HG03571 (cell line): ENCODE results near the gene FBH1.

Source experiments
- ATAC-seq: cut with Tn5 transposase; IDR thresholded peaks from one replicate; pipeline ENCODE4 v1.9.1; 2021; ENCODE audit not compliant: unreplicated experiment

The FBH1 gene

DNA sequence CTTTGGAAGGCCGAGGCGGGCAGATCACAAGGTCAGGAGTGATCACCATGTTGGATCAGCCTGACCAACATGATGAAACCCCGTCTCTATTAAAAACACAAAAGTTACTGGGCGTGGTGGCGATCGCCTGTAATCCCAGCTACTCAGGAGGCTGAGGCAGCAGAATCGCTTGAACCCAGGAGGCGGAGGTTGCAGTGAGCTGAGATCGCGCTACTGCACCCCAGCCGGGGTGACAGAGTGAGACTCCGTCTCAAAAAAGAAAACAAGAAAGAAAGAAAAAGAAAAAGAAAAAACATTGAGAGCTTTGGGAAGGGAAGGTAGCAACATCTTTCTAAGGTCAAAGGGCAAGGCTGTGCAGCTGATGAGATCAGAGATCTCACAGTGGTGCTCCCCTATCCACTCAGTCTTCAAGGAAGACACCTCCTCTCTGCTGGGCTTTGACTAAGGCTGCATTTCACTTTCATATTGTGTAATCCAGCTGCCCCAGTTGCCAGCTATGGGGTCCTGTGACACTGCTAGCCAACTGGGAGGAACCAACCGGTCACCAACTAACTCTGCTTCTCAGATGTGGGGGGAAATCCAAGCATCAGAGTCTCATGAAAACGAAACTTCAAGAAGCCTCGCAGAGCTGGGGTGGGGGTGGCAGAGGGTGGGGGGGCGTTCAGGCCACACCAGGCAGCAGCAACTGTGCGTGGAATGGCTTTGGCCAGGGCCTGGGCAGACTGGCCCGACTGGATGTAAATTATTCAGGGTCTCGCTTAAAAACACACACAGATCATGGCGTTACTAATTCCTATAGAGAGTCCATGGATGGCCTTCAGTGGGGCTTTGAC lies 85.8 kb downstream of the FBH1 start:
- peak; percentile 52 for ATAC-seq

DNA sequence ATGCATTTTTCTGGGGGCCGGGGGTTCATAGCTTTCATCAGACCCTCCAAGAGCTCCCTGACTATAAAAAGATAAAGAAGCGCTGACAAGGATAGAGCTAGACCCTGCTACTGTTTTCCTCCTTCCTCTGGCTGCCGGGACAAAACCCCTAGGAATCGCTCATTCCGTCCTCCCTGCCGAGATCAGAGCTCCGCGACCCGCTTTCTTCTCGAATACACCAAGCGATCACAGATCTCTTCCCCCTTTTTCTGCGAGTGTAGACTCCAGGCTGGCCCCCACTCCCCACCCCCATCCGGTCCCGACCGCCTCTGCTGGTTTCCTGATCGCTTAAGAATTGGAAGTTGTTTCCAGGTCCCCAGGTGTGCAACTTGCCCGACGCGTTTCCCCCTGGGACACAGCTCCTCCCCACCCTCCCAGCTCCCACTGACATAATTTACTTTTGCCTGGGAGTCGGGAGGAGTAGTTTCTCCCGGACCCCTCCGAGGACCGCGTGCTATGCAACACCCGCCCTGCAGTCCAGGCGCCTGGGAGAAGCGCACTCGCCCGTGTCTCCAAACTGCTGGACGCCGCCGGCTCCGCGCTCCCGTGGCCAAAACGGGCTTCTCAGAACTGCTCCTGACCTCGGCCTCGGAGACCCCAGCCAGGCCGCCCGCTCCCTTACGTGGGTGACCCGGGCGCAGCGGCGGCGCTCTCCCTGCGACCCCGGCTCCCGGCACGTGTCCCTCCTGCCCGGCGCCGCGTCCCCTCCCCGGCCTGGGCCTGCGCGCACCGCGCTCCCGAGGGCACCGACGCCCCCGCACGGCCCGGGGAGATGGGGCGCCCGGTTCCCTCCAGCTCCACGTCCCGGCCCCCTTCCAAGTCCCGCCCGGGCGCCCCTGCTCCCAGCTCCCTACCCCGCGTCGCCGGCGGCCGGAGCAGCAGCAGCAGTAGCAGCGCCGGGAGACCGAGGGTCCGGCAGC lies 86.7 kb downstream of the FBH1 start:
- ATAC-seq, result peak; percentile 11

DNA sequence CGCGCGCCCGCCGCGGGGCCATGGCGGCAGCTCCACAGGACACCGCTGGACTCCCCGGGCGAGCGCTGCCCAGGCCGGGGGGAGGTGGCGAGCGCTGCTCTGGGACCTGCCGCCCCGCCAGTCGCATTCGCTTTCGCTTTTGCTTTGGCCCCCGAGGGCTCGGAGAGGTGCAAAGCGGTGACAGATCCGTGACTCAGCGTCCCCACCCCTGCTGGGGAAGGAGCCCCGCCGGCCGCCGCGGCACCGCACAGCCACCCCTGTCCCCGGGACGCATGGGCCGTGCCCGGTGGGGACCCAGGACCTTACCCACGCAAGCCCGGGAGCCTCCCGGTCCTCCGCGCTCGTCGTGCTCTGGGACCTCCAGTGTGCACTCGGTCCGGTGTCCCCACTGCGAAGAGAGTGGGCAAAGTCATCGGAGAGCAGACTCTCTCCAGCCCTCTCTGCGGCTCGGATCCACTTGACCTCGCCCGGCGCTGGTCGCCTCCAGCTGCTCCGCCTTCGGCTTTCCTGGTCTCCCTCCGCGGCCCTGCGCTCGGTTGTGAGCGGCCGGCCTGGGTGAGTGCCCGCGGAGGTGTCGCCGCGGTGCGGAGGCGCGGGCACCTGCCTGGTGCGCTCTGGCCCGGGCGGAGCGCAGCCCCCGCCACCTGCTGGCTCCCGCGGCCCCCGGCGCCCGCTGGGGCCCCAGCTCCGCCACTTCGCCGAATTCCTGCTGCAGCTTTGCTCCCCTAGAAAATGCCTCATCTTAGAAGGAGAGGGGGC lies 87.6 kb downstream of the FBH1 start, which contains the start of gene IL15RA:
TSS of gene IL15RA (minus strand) at position 73 of the 759 bp plus-strand sequence. CDS start at position 22, 51 bp downstream.
- peak; percentile 53 for ATAC-seq

- no peak for ATAC-seq
Observed at GRCh38 chr10:5978230-5978489, 88.1 kb downstream of the FBH1 start.

DNA sequence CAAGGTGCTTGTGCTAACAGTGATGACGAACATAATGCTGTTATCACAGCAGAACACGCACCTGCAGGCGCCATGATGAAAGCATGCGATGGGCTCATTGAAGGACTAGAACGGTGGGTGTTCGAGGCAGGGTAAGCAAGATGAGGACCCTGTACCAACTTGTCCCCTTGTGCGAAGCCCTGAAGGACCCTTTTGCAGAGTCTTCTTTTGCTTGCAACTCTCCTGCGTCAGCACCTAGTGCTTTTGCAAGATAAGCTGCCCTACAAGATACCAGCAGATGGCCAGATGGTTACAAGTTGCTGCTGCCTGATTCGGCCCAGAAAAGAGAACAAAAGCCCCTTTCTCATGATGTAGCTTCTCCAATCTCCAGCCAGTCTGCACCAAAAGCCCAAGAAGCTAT lies 91.5 kb downstream of the FBH1 start:
- ATAC-seq, result no peak

- no peak for ATAC-seq
Observed at GRCh38 chr10:5983774-5984173, 93.7 kb downstream of the FBH1 start.

DNA sequence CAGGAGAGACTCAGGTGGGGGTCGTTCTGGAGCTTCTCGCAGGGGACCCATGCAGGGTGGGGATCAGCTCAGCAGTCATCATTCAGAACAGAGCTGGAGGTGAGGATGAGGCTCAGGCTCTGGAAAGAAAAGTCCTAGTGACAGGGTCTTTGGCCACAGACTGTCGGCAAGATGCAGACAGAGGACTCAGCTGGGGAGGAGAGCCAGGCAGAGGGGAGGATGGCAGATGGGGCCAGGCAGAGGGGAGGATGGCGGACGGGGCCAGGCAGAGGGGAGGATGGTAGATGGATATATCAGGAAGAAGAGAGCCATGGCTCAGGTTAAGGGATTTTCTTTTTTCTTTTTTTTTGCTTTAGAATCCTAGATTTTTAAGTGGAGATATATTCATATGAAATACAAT lies 95.0 kb downstream of the FBH1 start:
- ATAC-seq, result no peak
